Left ventricle myocardium inferior (tissue), 1 donor: ENCODE data around the gene DSG1. TPM values are rescaled to one million over a fixed set of nuclear protein-coding genes. Genes with fewer than 3 reads are reported as not detected.

ENCODE experiments used
- DNase-seq: peaks from one replicate; pipeline ENCODE4 v3.0.0-alpha.2; 2020
- H3K27ac ChIP-seq: fragments of 200-600 bp; replicated peaks from 2 replicates; pipeline ENCODE4 v1.8.0; 2021
- H3K27me3 ChIP-seq: fragments of 200-600 bp; 2 replicates; pipeline ENCODE4 v1.8.0; 2021; ENCODE audit warnings: low read depth
- H3K36me3 ChIP-seq: fragments of 200-600 bp; 2 replicates; pipeline ENCODE4 v1.8.0; 2021
- H3K4me1 ChIP-seq: fragments of 200-600 bp; 2 replicates; pipeline ENCODE4 v1.8.0; 2021
- H3K4me3 ChIP-seq: fragments of 200-600 bp; 2 replicates; pipeline ENCODE4 v1.8.0; 2021; ENCODE audit warnings: mild to moderate bottlenecking, moderate library complexity
- H3K9me3 ChIP-seq: fragments of 200-600 bp; replicated peaks from 2 replicates; pipeline ENCODE4 v1.8.0; 2021
- CTCF ChIP-seq: fragments of 200-600 bp; IDR thresholded peaks from 2 replicates; pipeline ENCODE4 v1.8.0; 2021; ENCODE audit warnings: antibody characterized with exemption, mild to moderate bottlenecking, borderline replicate concordance
- intact Hi-C: fragments of 100-400 bp; cut with micrococcal nuclease; formaldehyde crosslinking; loops from one replicate; pipeline ENCODE4 v1.11.0; 2022
- total RNA-seq: library from RNA; stranded (reverse); fragmentation: NEBNext Ultra II Directional; extraction: Animal tissue kit (Norgen Biotek cat#: 25700); gene quantifications from one replicate; pipeline ENCODE4 v1.2.1, GENCODE V29; 2021
- donor health status: DM: no; HTN: yes; CAD: no; lungs with severe emphysema.

The DSG1 gene
- total RNA-seq, 1 donor from 2014 or later = 1.3 TPM

DNA sequence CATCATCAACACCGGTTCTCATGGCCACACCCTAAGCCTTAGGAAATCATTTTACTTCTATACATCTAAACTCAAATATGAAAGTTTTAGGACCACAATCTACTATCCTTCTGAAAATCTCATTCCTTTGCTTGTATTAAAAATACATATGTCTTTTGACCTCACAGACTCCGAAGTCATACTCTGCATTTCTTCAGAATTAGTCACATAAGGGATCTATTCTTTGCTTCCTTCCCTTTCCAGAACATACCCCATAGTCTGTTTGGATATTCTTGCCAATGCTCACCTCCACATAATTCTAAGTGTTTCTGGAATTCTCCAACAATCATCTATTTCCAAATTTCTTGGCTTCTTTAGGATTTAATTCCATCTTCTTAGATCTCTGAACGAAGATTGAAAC lies 14.2 kb upstream of the DSG1 start:
- Histone ChIP-seq H3K36me3 (no peaks in the 10 kb centered on the region), H3K9me3 (no peaks in the 10 kb centered on the region), H3K4me1 (peaks cover 14% of the 10 kb centered on the region), H3K27me3 (no peaks in the 10 kb centered on the region), H3K27ac (no peak overlapping the region), H3K4me3 (no peak overlapping the region)
- intact Hi-C loops = no loop called here
- no peak for TF ChIP-seq CTCF
- DNase-seq = no peak

- Histone ChIP-seq H3K9me3 (no peaks in the 10 kb centered on the region), H3K4me1 (no peaks in the 10 kb centered on the region), H3K4me3 (no peak overlapping the region), H3K27ac (no peak overlapping the region), H3K27me3 (no peaks in the 10 kb centered on the region), H3K36me3 (no peaks in the 10 kb centered on the region)
- intact Hi-C loops = no loop called here
- TF ChIP-seq CTCF = no peak
- DNase-seq = no peak
These were observed 8.8 kb upstream of the DSG1 start for GRCh38 chr18:31309115-31309514.

GRCh38 chr18:31316974-31317373 lies 986 bp upstream of the DSG1 start:
- Histone ChIP-seq H3K27ac (no peak overlapping the region), H3K36me3 (no peaks in the 10 kb centered on the region), H3K4me1 (no peaks in the 10 kb centered on the region), H3K27me3 (no peaks in the 10 kb centered on the region), H3K4me3 (no peak overlapping the region), H3K9me3 (no peaks in the 10 kb centered on the region)
- TF ChIP-seq CTCF = no peak
- no peak for DNase-seq
- intact Hi-C loops = no loop called here

GRCh38 chr18:31321719-31322118 lies 3.8 kb downstream of the DSG1 start:
- no peak overlapping the region for H3K27ac ChIP-seq
- DNase-seq = no peak
- no peaks in the 10 kb centered on the region for H3K4me1 ChIP-seq
- no peaks in the 10 kb centered on the region for H3K36me3 ChIP-seq
- no peaks in the 10 kb centered on the region for H3K27me3 ChIP-seq
- H3K4me3 ChIP-seq = no peak overlapping the region
- H3K9me3 ChIP-seq = no peaks in the 10 kb centered on the region
- intact Hi-C loops = no loop called here
- TF ChIP-seq CTCF = no peak

GRCh38 chr18:31325051-31325450 lies 7.1 kb downstream of the DSG1 start:
- Histone ChIP-seq H3K27ac (no peak overlapping the region), H3K36me3 (no peaks in the 10 kb centered on the region), H3K9me3 (no peaks in the 10 kb centered on the region), H3K4me1 (no peaks in the 10 kb centered on the region), H3K27me3 (no peaks in the 10 kb centered on the region), H3K4me3 (no peak overlapping the region)
- intact Hi-C loops = no loop called here
- TF ChIP-seq CTCF = no peak
- no peak for DNase-seq

- no peak for DNase-seq
- Histone ChIP-seq H3K36me3 (no peaks in the 10 kb centered on the region), H3K9me3 (no peaks in the 10 kb centered on the region), H3K27ac (no peak overlapping the region), H3K4me3 (no peak overlapping the region), H3K4me1 (no peaks in the 10 kb centered on the region), H3K27me3 (no peaks in the 10 kb centered on the region)
- TF ChIP-seq CTCF = no peak
- intact Hi-C loops = no loop called here
These were observed 12.0 kb downstream of the DSG1 start for GRCh38 chr18:31329787-31330438.
